GM06990 (cell line): ENCODE data around the gene MAF.

ENCODE experiments used
- DNase-seq: peaks from one replicate; pipeline ENCODE4 v3.0.0-alpha.2; 2011; ENCODE audit not compliant: insufficient read length; ENCODE audit errors: extremely low read depth
- H3K27me3 ChIP-seq: replicated peaks from 2 replicates; pipeline ENCODE4 v1.6.0; 2011; ENCODE audit warnings: low read length; ENCODE audit not compliant: control insufficient read depth, insufficient read depth
- H3K36me3 ChIP-seq: 2 replicates; pipeline ENCODE4 v1.5.1; 2011; ENCODE audit warnings: low read length; ENCODE audit not compliant: control insufficient read depth, insufficient read depth
- H3K4me3 ChIP-seq: replicated peaks from 2 replicates; pipeline ENCODE4 v1.5.1; 2011; ENCODE audit warnings: low read depth, mild to moderate bottlenecking, control low read depth, low read length
- TF ChIP-seq, protein P1 (sequence below): IDR thresholded peaks from 2 replicates; pipeline ENCODE4 v1.5.1; 2011; ENCODE audit warnings: low read length, control low read depth, mild to moderate bottlenecking, inconsistent platforms; ENCODE audit not compliant: insufficient read depth, poor library complexity, severe bottlenecking

Gene MAF

DNA sequence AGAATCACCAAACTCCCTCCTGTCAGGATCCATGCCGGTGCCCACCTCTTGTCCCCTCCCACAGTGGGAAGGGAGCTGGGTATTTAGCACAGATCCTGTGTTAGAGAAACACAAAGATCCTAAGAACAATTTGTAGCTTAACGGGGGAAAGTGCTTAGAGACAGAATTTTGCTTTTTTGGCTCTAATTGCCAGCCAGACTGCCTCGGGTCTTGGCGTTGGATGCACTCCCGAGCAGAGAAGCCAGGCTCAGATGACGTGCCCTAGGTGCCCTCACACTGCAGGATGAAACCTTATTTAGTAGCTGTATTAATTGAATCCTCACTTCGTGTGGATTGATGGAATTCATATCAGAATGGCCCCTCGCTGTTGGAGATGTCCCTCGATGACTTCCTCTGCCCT, 22.5 kb upstream of the MAF start:
- TF ChIP-seq, protein P1, sequence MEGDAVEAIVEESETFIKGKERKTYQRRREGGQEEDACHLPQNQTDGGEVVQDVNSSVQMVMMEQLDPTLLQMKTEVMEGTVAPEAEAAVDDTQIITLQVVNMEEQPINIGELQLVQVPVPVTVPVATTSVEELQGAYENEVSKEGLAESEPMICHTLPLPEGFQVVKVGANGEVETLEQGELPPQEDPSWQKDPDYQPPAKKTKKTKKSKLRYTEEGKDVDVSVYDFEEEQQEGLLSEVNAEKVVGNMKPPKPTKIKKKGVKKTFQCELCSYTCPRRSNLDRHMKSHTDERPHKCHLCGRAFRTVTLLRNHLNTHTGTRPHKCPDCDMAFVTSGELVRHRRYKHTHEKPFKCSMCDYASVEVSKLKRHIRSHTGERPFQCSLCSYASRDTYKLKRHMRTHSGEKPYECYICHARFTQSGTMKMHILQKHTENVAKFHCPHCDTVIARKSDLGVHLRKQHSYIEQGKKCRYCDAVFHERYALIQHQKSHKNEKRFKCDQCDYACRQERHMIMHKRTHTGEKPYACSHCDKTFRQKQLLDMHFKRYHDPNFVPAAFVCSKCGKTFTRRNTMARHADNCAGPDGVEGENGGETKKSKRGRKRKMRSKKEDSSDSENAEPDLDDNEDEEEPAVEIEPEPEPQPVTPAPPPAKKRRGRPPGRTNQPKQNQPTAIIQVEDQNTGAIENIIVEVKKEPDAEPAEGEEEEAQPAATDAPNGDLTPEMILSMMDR: no peak
- no peaks in the 10 kb centered on the region for H3K36me3 ChIP-seq
- no peak overlapping the region for H3K4me3 ChIP-seq
- no peaks in the 10 kb centered on the region for H3K27me3 ChIP-seq
- DNase-seq: no peak

DNA sequence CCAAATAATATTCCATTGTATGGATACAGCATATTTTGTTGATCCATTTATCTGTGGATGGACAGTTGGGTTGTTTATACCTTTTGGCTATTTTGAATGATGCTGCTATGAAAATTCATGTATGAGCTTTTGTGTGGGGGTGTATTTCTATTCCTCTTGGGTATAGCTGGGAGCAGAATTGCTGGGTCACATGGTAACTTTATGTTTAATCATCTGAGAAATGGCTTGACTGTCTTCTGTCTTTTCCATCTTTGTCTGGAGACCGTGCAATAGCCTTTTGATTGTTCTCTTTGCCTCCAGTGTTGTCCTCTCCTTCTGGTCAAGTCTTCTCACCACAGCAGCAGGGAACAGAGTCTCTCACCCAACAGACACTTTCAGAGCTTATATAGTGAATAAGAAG, 20.5 kb upstream of the MAF start:
- Histone ChIP-seq H3K4me3 (no peak overlapping the region), H3K27me3 (no peaks in the 10 kb centered on the region), H3K36me3 (no peaks in the 10 kb centered on the region)
- DNase-seq: no peak
- TF ChIP-seq, protein P1: no peak

DNA sequence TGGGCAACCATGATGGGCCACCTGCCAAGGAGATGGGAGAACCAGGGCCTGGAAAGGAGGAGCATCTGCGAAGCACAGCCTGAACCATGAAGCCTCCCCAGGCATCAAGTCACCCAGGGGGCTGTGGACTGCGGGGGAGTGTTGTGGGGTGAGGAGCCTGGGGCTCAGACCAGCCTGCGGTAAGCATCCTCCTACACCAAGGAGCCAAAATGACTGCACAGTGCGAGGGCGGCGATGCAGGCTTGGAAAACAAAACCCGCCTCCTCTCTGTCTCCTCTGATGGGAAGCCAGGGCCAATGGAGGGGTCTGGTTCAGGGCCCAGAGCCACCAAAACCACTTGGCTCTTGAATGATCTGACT, 18.1 kb upstream of the MAF start:
- DNase-seq: no peak
- TF ChIP-seq, protein P1: no peak
- no peaks in the 10 kb centered on the region for H3K36me3 ChIP-seq
- no peak overlapping the region for H3K4me3 ChIP-seq
- no peaks in the 10 kb centered on the region for H3K27me3 ChIP-seq

DNA sequence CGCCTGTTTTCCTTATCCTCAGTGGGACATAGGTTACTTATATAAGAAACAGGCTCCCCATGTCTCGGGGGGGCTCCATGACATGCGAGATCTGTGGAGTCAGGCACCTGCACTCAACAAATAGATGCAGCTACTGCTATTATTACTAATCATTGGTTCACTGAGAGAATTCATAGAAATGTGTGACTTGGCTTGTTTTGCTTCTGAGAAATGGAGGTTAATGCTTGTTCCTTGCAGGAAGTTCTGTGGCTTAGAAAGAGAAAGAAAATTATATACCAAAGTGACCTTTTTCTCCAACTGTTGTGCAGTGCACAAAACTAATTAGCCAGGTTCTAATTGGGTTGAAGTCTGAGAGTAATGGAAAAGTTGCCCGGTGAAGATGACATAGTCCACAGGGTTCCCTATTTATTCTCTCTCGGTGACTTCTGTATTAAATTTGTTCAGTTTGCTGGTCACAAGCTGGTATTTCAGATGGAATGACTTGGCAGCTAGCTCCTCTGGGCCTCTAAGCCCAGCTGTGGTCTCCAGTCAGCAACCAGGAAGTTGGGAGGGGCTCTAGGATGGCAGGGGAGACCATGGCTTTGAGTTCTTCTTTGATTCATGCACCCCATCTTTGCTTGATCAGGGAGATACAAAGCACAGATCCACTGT, 17.6 kb upstream of the MAF start:
- H3K4me3 ChIP-seq: no peak overlapping the region
- H3K27me3 ChIP-seq: no peaks in the 10 kb centered on the region
- TF ChIP-seq, protein P1: no peak
- no peaks in the 10 kb centered on the region for H3K36me3 ChIP-seq
- no peak for DNase-seq

DNA sequence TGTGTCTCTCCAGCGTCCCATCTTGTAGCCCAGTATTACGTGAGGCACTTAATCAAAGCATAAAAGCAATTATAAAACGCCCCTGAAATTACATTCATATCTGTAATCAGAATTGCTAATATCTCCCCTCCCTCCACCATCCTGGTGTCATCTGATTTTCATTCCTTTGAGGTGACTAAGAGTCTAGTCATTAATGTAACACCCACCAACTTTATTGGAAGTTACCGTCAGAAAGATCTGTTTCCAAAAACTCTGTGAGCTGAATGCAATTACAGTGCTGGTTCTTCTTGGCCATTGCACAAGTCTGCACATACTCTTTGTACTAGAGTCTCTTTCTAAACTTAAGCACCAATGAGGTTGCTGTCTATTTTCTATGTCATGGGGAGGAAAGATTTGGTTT, 12.5 kb upstream of the MAF start:
- Histone ChIP-seq H3K4me3 (no peak overlapping the region), H3K36me3 (no peaks in the 10 kb centered on the region), H3K27me3 (peaks cover 5% of the 10 kb centered on the region; the same call in 1 of the 2 replicates)
- TF ChIP-seq, protein P1: no peak
- DNase-seq: no peak

DNA sequence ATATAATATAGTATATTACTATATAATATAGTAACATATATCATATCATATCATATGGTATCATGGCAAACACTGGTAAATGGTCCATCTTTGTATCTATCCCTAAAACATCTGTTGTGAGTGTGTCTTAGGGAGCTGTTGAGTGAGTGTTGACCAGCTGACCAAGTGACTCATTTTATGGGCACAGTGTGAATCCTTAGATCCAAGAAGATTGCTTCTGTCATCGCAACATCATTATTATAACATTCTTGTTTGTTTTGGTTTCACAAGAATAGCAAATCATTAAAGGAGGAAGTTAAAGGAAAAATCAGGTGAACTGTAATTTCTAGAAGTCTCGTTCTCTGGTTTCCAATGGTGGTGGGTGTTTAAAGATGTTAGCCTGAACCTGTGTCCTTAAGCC, 11.7 kb upstream of the MAF start:
- DNase-seq: no peak

More for the DNA sequence above, 11.7 kb upstream of the MAF start:
- H3K36me3 ChIP-seq: no peaks in the 10 kb centered on the region
- TF ChIP-seq, protein P1: no peak
- H3K4me3 ChIP-seq: no peak overlapping the region
- H3K27me3 ChIP-seq: peaks cover 5% of the 10 kb centered on the region
